ENCODE data around the gene FAM13B. TPM values are rescaled to one million over a fixed set of nuclear protein-coding genes. Genes with fewer than 3 reads are reported as not detected.
A peak's percentile ranks its signal among the peaks of the same experiment; 100 is the strongest.

Gene FAM13B
- polyA plus RNA-seq, 2 of the 4 experiments (the other 2 are of a cell fraction) = 14.9 to 15.1 TPM

DNA sequence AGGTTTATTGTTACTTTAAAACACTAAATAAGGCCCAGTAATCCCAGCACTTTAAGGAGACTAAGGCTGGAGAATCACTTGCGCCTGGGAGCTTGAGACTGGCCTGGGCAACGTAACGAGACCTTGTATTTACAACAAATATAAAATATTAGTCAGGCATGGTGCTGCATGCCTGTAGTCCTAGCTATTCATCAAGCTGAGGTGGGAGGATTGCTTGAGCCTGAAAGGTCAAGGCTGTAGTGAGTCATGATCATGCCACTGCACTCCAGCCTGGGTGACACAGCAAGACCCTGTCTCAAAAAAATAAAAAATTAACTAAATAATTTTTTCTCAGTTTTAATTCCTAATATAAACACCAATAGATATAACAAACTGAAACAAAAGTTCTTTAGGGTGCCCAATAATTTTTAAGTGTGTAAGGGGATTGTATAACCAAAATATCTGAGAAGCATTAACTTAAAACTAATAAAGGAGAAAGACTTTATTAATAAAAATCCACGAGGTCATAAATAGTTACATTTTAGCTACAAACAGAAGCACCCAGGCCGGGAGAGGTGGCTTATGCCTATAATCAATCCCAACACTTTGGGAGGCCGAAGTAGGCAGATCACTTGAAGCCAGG, 32.7 kb downstream of the FAM13B start:
- peak; percentile 93 for ATAC-seq
- peak; percentile 16 to 86 for DNase-seq (ENCODE audit: low read depth in 1 of 2, low spot score in 1 of 2)
- POLR2A ChIA-PET = no interaction called here
- H3K4me1 ChIP-seq = peaks cover 68% of the 10 kb centered on the region
- H3K9me3 ChIP-seq = peaks cover 7% of the 10 kb centered on the region; the same call in 1 of the 3 replicates
- peak overlapping the region; percentile 78 for H3K4me2 ChIP-seq
- 18% methylated on average over 6 of the region's 6 CpGs for WGBS (ENCODE audit: missing lambda C conversion rate)
- H3K27ac ChIP-seq = peak overlapping the region; percentile 87 to 90
- CTCF ChIA-PET = interaction anchor here (2.6 kb wide), 1 partner anchor 36 kb away, joined by 8 read pairs; no protein-coding TSS in a partner anchor
- FAIRE-seq = no peak
- H3K4me3 ChIP-seq = no peak overlapping the region
- no peak for TF ChIP-seq CHD4 (IDR thresholded peaks at IDR 0.05; ENCODE audit: borderline replicate concordance)
- no peak for TF ChIP-seq HES2 (IDR thresholded peaks at IDR 0.05)
- TF ChIP-seq MAZ (IDR thresholded peaks at IDR 0.05; ENCODE audit: borderline replicate concordance, low read depth, low read length) = no peak
- no peak for TF ChIP-seq HMGXB4 (CRISPR knock-in tag; IDR thresholded peaks at IDR 0.05; ENCODE audit: borderline replicate concordance)
- TF ChIP-seq SREBF2 (IDR thresholded peaks at IDR 0.05) = no peak
- no peak for TF ChIP-seq ZNF302 (CRISPR knock-in tag; IDR thresholded peaks at IDR 0.05)
- TF ChIP-seq CBX8 (IDR thresholded peaks at IDR 0.05) = no peak
- TF ChIP-seq EHMT2 (IDR thresholded peaks at IDR 0.05; ENCODE audit: low read depth) = no peak
- TF ChIP-seq HEYL (CRISPR knock-in tag; IDR thresholded peaks at IDR 0.05) = no peak
- TF ChIP-seq, protein P1, sequence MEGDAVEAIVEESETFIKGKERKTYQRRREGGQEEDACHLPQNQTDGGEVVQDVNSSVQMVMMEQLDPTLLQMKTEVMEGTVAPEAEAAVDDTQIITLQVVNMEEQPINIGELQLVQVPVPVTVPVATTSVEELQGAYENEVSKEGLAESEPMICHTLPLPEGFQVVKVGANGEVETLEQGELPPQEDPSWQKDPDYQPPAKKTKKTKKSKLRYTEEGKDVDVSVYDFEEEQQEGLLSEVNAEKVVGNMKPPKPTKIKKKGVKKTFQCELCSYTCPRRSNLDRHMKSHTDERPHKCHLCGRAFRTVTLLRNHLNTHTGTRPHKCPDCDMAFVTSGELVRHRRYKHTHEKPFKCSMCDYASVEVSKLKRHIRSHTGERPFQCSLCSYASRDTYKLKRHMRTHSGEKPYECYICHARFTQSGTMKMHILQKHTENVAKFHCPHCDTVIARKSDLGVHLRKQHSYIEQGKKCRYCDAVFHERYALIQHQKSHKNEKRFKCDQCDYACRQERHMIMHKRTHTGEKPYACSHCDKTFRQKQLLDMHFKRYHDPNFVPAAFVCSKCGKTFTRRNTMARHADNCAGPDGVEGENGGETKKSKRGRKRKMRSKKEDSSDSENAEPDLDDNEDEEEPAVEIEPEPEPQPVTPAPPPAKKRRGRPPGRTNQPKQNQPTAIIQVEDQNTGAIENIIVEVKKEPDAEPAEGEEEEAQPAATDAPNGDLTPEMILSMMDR (IDR thresholded peaks at IDR 0.05) = no peak
- TF ChIP-seq ESRRA (IDR thresholded peaks at IDR 0.05; ENCODE audit: borderline replicate concordance, low read length) = no peak
- TF ChIP-seq GATA3 (IDR thresholded peaks at IDR 0.05; ENCODE audit: borderline replicate concordance) = peak; percentile 49; the same call in 1 of the 2 replicates
- TF ChIP-seq RAD21 (conservative IDR thresholded peaks at IDR 0.05 in 1 of 2, IDR thresholded peaks at IDR 0.05 in 1 of 2) = 0 out of 5 replicates have a peak, but pooled peaks of 1 of the 2 experiments have one; percentile 9
- no peak for TF ChIP-seq RNF2 (IDR thresholded peaks at IDR 0.05; ENCODE audit: borderline replicate concordance, low read depth)
- no peak for TF ChIP-seq CBX2 (IDR thresholded peaks at IDR 0.05; ENCODE audit: borderline replicate concordance, low read depth)
- TF ChIP-seq TFCP2L1 (CRISPR knock-in tag; IDR thresholded peaks at IDR 0.05) = no peak
- TF ChIP-seq HOXA7 (CRISPR knock-in tag; IDR thresholded peaks at IDR 0.05) = no peak
- TF ChIP-seq RCOR1 (IDR thresholded peaks at IDR 0.05; ENCODE audit: low read depth, low read length) = no peak
- no peak for TF ChIP-seq ZSCAN20 (CRISPR knock-in tag; IDR thresholded peaks at IDR 0.05)
- TF ChIP-seq E2F6 (IDR thresholded peaks at IDR 0.05; ENCODE audit: borderline replicate concordance, low read depth) = no peak
- TF ChIP-seq TP53 (CRISPR knock-in tag; IDR thresholded peaks at IDR 0.05) = no peak
- no peak for TF ChIP-seq NPAS2 (CRISPR knock-in tag; IDR thresholded peaks at IDR 0.05; ENCODE audit: borderline replicate concordance)
- TF ChIP-seq, protein P2, sequence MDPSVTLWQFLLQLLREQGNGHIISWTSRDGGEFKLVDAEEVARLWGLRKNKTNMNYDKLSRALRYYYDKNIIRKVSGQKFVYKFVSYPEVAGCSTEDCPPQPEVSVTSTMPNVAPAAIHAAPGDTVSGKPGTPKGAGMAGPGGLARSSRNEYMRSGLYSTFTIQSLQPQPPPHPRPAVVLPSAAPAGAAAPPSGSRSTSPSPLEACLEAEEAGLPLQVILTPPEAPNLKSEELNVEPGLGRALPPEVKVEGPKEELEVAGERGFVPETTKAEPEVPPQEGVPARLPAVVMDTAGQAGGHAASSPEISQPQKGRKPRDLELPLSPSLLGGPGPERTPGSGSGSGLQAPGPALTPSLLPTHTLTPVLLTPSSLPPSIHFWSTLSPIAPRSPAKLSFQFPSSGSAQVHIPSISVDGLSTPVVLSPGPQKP (IDR thresholded peaks at IDR 0.05; ENCODE audit: low read depth, low read length) = no peak
- TF ChIP-seq NR3C1 (IDR thresholded peaks at IDR 0.05) = no peak
- TF ChIP-seq JUN (IDR thresholded peaks at IDR 0.05) = peak; percentile 27 to 50; a peak in 1 of 5 replicates
- no peak for TF ChIP-seq BHLHE40 (IDR thresholded peaks at IDR 0.05; ENCODE audit: low read depth, low read length)
- TF ChIP-seq, protein P3, sequence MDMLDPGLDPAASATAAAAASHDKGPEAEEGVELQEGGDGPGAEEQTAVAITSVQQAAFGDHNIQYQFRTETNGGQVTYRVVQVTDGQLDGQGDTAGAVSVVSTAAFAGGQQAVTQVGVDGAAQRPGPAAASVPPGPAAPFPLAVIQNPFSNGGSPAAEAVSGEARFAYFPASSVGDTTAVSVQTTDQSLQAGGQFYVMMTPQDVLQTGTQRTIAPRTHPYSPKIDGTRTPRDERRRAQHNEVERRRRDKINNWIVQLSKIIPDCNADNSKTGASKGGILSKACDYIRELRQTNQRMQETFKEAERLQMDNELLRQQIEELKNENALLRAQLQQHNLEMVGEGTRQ (IDR thresholded peaks at IDR 0.05) = no peak
- TF ChIP-seq KDM1A (IDR thresholded peaks at IDR 0.05; ENCODE audit: low read depth) = no peak
- TF ChIP-seq RFX5 (IDR thresholded peaks at IDR 0.05) = no peak
- TF ChIP-seq MYC (IDR thresholded peaks at IDR 0.05; ENCODE audit: borderline replicate concordance, low read length) = no peak
- no peak for TF ChIP-seq BCL3 (IDR thresholded peaks at IDR 0.05)
- no peak for TF ChIP-seq NFE2L2 (conservative IDR thresholded peaks at IDR 0.05; ENCODE audit: low read length)
- peak; percentile 67 for TF ChIP-seq FOSL2 (IDR thresholded peaks at IDR 0.05)
- peak; percentile 88 for TF ChIP-seq FOSL2 (CRISPR knock-in tag; IDR thresholded peaks at IDR 0.05)
- no peak for TF ChIP-seq ZC3H11A (IDR thresholded peaks at IDR 0.05)

All from A549 (cell line).